Right ventricle myocardium inferior (tissue), 1 donor: Measurements from ENCODE around the gene KERA. TPM values are rescaled to one million over a fixed set of nuclear protein-coding genes. Genes with fewer than 3 reads are reported as not detected.
"Not testable (repeated sequence)": the region's sequence is repeated elsewhere in the genome, so short reads cannot be mapped to it uniquely, and the experiment has no call there.

Experiments
- ATAC-seq: fragments of 200-7000 bp; cut with Tn5 transposase; one replicate; pipeline ENCODE4 v1.9.1; 2020; ENCODE audit warnings: mild to moderate bottlenecking, moderate library complexity
- DNase-seq: peaks from one replicate; pipeline ENCODE4 v3.0.0; 2021; ENCODE audit errors: missing footprints
- intact Hi-C: fragments of 100-400 bp; cut with DNase I; formaldehyde crosslinking; loops from one replicate; pipeline ENCODE4 v1.11.0; 2022
- long read RNA-seq: library from polyadenylated mRNA; unstranded; transcript quantifications from one replicate; pipeline ENCODE4 v2.0.0, GENCODE V29; 2021
- total RNA-seq: library from RNA; stranded (reverse); fragmentation: NEBNext Ultra II Directional; extraction: Animal tissue kit (Norgen Biotek cat#: 25700); gene quantifications from one replicate; pipeline ENCODE4 v1.2.1, GENCODE V29; 2021
- donor health status: DM: no; HTN: yes; CAD: no; lungs with severe emphysema.

Gene KERA, protein sequence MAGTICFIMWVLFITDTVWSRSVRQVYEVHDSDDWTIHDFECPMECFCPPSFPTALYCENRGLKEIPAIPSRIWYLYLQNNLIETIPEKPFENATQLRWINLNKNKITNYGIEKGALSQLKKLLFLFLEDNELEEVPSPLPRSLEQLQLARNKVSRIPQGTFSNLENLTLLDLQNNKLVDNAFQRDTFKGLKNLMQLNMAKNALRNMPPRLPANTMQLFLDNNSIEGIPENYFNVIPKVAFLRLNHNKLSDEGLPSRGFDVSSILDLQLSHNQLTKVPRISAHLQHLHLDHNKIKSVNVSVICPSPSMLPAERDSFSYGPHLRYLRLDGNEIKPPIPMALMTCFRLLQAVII
- total RNA-seq = not detected
- long read RNA-seq = 0 reads

DNA sequence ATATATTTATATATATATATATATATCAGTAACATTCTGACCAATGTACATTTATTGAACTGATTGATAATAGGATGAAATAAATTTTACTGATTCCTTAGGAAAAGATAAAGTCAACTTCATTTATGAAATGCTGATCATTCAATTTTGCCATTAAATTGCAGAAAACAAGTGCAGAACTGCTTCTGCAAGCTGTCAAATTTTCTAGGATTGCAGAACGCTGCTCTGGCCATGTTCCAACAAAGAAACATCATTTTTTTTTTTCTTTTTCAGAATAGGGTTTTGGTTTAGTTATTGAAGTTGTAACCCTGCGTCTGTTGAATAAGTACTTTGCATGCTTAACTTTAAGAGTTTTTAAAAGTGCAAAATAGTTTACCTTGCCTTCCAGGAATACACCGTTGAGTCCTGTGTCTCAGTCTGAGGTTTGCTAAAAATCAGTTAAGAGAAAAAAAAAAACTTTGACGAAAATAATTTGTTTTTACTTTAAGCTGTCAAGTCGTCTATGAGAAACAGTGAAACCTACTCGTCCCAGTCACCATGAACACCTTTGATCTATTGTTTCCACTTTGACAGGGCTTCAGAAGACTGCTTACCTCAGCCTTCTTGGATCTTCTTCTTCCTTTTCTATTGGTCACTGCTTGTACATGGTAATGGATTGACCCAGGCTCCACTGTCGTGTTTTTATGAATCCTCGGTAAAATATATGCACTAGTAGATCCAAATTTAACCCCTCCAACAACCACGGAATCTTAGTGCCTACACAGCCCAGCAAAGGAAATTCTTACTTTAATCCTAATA lies at the start of gene KERA:
TSS of gene KERA (minus strand) at position 657 of the 798 bp plus-strand sequence. CDS start 1,743 bp downstream, outside the sequence.
- intact Hi-C loops = no loop called here
- ATAC-seq (no peak), DNase-seq (no peak)

DNA sequence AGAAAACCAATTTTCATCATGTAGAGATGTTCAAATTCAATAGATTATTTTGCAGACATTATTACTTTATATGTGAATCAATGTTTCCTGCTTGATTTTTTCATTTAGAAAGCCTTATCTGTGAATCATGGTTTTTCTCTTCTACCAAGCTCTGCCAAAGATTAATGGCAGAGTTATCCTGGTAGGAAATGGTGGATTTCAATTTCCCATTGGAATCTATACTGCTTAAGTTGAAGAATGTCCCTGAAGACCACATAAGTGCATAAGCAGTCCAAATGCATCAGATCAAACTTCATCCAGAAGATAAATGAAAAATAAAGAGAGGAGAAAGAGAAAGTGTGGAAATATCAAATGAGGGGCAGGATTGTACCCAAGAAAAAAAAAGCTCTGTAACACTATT lies 48.5 kb upstream of the KERA start:
- intact Hi-C loops = loop anchor here (5.0 kb wide), 1 partner anchor 129 kb away; no protein-coding TSS in a partner anchor
- ATAC-seq (no peak), DNase-seq (no peak)

DNA sequence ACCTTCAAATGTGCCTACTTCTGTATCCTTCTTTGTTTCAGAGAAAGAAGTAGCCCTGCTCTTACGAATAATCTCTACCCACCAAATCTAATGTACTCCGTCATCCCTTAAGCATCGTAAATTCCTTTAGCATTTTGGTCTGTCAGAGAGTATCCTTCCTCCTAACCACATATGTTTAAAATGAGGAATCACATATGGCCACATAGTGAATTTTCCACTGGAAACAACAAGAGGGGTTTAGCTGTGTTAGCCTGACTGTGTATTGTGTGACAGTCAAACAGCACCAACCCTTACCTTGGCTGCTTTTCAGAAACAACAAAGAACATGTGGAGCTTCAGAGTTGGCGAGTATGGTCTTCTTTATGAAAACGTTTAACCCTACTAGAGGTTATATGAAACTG lies 48.0 kb upstream of the KERA start:
- intact Hi-C loops = loop anchor here (5.0 kb wide), 1 partner anchor 129 kb away; no protein-coding TSS in a partner anchor
- ATAC-seq = no peak
- DNase-seq = no peak

DNA sequence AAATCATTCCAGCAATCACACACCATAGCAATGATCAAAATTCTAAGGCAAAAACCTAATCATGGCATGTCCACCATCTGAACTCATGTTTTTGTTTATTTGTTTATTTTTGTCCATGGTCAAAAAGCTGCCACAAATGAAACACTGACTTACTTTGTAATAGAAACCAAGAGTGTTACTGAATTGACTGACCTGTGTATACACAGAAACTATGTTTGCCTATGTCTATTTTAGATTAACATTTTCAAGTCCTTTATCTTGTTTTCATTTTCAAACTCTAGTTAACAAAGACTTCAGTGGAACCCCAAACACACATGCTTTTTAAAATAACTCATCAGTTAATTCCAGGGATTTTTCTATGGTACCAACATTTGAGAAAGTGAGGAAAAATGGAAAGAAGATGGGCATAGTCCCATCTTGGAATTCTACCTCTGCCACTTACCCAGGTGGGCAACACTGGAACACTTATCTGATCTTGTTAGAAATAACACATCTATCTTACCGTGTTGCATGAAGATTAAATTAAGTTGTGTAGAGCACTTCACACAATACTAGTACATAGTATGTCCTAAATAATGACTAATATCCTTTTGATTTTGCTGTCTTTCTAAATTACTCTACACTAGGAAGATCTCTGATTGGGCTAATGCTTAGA lies 47.1 kb upstream of the KERA start:
- DNase-seq = no peak
- no peak for ATAC-seq
- intact Hi-C loops = loop anchor here (5.0 kb wide), 1 partner anchor 128 kb away; no protein-coding TSS in a partner anchor

DNA sequence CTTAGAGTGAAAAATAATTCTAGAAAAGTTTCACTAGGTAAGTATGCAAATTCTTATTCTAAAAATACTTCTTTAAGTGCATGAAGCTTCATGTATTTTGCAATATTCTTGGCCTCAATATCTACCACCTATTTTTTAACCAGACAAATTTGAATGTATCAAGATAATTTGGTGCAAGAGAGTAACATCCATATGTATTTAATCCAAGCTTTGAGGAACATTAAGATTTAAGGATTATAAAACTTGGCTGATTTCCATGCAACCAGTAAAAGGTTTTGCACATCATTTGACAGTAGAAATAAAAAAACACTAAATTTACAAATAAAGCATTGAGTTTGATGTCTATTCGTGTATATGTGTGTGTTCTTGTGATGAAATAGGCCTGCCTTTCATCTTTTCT lies 45.8 kb upstream of the KERA start:
- no peak for DNase-seq
- ATAC-seq = no peak
- intact Hi-C loops = no loop called here

DNA sequence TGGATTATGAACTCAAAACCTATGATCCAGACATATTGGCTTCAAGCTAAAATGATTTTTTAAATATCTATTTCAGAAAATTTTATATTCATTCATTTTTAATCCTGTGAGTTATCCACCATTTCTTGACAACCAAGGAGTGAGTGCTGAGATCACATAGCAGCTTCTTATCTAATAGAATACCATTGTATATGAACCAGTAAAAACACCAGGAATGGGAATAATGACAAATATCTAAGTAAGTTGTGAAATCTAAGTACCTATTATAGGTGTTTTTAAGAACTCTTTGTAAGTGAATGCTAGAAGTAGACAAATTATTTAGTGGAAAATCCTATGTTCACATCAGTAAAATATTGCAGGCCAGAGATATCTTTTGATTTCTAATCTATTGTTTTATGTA lies 45.3 kb upstream of the KERA start:
- no peak for ATAC-seq
- intact Hi-C loops = no loop called here

DNA sequence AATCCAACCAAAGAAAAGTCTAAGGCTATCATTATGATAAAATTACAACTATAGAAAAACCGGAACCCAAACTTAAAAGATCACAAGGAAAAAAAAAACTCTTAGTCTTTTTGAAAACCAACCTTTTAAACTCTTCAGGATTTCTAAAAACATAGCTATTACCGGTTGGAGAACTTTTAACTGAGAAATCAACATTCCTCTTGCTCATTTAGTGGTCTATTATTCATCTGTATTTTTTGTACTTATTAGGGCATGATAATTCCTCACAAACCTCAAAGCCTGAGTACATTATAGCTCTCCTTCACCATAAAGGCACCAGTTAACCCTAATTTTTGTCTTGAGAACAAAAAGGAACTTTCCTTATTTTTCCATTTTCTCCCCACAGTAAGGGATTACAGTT lies 43.1 kb upstream of the KERA start:
- ATAC-seq (no peak), DNase-seq (no peak)
- intact Hi-C loops = no loop called here

More for the DNA sequence above, 45.3 kb upstream of the KERA start:
- no peak for DNase-seq

DNA sequence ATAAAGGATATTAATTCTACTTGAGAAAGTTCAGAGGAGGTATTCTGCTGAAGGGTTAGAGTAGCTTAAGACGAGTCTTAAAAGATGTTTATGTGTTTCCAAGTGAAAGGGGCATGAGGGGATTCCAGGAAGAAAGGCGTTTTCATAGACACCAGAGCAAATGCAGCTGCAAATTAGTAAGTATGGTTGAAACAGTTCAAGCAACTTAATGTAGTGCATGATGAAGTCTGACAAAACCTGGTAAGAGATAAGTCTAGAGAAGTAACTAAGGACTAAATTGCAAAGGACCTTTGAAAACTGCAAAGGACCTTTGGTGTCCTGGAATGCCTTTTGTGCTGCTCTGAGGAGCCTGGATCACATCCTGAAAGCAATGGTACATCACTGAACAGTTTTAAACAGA lies 42.0 kb upstream of the KERA start:
- intact Hi-C loops = no loop called here
- DNase-seq (no peak), ATAC-seq (no peak)

DNA sequence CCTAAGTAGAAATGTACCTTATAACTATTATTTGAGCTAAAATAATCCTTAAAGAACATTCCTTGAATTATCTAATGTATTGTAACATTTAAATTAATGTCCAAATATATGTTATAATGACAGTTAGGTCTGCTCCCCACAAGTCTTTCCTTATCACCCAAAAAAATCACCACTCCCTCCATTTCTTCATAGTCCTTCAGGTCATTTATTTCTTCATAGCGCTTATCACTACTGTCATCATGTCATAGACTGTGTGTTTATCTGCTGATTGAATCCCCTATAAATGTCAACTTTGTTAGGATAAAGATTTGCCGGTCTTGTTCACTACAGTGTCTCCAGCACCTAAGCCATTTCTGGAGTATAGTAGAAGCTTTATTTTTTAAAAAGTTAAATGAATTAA lies 41.5 kb upstream of the KERA start:
- intact Hi-C loops = no loop called here
- DNase-seq (no peak), ATAC-seq (no peak)

DNA sequence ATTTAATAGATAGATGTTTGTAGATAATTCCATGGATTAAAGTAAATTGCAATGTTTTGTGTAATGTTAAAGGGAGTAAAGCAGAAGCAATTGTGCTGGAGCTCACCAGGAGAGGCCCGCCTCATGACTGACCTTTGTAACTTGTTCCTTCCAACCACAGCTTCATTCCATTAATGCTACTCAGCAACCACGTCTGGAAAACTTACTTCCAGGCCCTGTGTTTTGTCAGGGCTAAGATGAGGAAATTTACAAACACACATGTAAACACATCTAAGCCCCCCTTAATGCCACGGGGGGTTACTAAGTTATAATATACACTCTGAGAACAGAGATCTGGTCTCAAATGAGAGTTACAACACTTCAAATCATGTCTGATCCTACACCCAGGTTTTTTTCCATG lies 41.1 kb upstream of the KERA start:
- intact Hi-C loops = no loop called here
- no peak for DNase-seq
- no peak for ATAC-seq

DNA sequence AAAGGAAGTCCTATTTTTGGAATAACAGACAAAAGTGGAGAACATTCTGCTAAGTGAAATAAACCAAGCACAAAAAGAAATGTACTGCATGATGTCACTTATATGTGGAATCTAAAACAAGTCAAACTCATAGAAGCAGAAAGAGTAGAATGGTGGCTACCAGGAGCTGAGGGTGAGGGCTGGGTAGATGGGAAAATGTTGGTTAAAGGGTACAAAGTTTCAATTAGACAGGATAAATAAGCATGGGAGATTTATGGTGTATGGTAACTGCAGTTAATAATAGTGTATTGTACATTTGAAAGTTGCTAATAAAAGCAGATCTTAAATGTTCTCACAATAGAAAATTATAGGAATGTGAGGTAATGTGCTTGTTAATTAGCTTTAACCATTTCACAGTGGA lies 40.6 kb upstream of the KERA start:
- DNase-seq (no peak), ATAC-seq (no peak)
- intact Hi-C loops = no loop called here

DNA sequence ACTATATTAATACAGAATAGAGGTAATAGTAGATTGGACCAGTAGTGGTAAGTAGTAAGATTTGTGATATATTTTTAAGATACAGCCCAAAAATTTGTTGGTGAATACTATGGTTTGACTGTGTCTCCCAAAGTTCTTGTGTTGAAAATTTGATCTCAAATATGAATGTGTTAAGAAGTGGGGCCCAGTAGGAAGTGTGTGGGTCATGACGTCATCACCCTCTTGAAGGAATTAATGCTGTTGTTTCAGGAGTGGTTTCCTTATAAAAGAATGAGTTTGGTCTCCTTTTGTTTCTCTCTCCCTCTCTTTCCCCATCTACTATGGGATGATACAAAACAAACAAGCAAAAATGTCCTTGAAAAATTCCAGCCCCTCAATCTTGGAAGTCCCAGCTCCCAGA lies 37.1 kb upstream of the KERA start:
- no peak for DNase-seq
- ATAC-seq = no peak
- intact Hi-C loops = no loop called here

DNA sequence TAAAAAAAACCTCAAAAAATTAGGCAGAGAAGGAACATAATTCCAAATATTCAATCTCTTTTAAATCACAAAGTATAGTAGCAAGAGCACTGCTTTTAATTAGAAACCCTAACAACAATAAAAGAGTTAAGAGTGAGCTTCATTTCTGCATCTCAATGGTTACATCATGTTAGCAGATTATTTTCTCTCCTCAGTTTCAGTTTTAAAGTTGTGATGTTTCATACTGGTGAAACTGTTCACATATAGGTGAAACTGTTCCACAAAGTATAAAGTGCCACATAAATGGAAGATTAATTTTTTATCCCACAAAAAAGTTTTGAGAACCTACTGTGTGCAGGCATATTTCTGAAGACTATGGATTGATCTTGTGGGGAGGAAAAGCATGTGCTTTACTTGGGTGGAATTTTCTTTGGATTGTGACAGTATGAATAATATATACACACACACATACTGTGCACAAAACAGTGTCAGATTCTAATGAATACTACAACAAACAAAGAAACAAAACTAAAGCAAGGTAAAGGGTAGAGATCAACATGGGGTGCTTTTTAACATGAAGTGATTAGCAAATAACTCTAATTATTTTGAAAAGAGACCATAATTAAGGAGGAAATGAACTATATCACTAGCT lies 36.3 kb upstream of the KERA start:
- intact Hi-C loops = no loop called here
- ATAC-seq = no peak
- DNase-seq = no peak

DNA sequence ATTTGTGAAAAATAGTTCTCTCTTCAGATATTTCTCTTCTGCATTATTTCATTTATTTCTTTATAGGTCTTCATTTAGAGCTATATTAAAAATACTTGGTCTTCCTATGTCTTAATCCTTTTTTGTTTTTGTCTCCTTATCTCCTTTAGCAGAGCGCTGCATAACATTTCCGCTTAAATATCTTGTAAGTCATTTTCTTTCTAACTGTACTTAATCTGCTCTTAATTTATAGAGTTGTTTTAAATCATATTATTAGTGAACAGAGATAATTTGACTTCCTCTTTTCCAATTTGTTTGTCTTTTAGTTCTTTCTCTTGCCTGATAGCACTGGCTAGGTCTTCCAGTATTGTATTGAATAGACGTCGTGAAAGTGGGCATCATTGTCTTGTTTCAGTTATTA lies 35.5 kb upstream of the KERA start:
- intact Hi-C loops = no loop called here
- no peak for ATAC-seq
- DNase-seq = no peak

DNA sequence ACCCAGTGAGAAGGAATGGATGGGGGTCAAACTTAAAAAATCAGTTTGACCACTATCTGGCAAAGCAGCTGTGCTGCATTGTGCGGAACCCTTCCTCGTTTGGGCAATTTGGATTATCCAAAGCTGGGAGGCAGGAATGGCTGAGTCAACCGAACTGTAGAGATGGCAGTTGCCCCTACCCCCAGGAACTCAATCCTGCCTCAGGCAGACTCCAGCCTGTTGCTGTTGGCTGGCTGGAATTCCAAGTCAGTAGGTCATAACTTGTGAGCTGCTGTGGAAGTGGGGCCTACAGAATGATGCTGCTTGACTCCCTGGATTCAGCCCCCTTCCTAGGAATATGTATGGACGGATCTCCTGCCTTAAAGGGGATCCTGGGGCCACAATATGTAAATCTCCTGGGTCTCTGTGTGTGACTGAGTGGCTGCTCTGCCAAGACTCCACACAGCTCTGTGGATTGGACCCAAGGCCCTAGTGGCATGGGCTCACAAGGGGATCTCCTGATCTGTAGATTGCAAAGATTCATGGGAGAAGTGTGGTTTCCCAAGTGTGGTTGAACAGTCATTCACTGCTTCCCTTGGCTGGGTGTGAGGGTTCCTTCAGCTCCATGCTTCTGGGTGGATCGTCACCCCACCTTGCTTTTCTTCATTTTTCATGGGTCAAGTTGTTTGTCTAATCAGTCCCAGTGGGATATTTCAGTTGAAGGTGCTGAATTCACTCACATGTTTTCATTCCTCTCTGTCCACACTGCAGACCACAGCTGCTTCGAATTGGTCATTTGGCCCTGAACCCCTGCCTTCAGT lies 34.3 kb upstream of the KERA start:
- intact Hi-C loops = no loop called here
- DNase-seq (no peak), ATAC-seq (no peak)

DNA sequence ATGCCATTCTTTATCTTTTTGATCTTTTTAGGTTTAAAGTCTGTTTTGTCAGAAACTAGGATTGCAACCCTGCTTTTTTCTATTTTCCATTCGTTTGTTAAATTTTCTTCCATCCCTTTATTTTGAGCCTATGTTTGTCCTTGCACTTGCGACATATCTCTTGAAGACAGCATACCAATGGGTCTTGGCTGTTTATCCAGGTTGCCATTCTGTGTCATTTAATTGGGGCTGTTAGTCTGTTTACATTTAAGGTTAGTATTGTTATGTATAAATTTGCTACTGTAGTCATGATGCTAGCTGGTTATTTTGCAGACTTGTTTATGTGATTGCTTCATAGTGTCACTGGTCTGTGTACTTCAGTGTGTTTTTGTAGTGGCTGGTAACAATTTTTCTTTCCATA lies 32.1 kb upstream of the KERA start:
- intact Hi-C loops, DNase-seq, ATAC-seq: not testable (repeated sequence)

DNA sequence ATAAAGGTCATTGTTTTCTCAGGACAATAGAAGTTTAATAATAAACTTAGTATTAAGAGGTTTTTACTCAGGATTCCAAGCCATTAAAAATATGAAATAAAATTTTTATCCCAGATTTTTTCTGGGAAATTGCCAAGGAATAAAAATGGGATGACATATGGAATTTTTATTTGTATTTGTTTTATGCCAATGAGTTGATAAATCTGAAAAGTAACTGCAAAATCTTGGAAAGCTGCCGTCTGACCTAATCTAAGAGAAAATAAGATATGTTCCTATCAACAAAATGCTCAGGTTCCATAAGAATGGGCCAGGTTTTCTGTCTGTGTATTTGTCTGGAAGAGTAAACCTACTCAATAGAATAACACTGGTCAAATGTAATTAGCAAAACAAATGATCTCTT lies 22.2 kb upstream of the KERA start:
- DNase-seq (no peak), ATAC-seq (no peak)
- intact Hi-C loops = no loop called here

DNA sequence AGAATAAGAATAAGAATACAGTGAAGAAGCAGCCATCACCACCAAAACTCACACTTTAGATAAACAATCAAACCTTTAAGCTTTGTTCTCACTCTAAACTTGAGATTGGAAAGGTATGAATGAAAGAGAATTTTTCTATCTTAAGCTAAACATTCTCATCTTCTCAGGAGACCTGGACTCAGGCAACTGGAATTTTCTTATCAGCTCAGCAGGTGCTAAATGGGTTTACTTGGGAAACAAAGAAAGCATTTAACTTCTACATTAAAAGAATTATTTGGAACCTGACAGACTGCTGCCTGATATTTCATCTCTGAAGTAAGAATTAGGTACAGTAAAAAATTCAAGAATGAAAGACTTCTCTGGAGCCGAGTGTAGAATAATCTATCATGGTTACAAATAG lies 20.7 kb upstream of the KERA start:
- no peak for ATAC-seq

More for the DNA sequence above, 20.7 kb upstream of the KERA start:
- intact Hi-C loops = no loop called here
- DNase-seq = no peak
